Measurements from ENCODE around the gene DHRS7B.
"Not testable (repeated sequence)": the region's sequence is repeated elsewhere in the genome, so short reads cannot be mapped to it uniquely, and the experiment has no call there.

The DHRS7B gene

GRCh38 chr17:21185061-21185460 is 58.3 kb downstream of the DHRS7B start:
- no peak for DNase-seq

- DNase-seq: no peak
Observed at GRCh38 chr17:21186399-21187187, 59.8 kb downstream of the DHRS7B start.

DNA sequence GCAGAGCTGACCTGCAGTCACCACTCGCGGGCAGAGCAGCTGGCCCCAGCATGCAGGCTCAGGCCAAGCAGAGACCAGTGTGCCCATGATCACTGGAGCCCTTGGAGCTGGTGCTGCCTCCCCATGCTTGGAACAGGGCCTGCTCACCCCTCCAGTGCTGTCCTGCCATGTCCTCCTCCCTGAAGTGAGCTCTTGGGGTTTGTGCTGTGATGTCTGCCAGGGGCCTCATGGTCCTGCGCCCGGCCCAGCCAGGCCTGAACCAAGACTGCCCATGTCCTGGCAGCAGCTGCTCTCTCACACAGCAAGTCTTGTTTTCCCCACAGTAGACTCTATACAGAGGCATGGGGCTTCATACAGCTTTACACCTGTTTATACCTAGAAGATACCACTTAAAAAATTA is 62.6 kb downstream of the DHRS7B start:
- no peak for DNase-seq

GRCh38 chr17:21190078-21190477 is 63.3 kb downstream of the DHRS7B start:
- no peak for DNase-seq

GRCh38 chr17:21191698-21192097 is 64.9 kb downstream of the DHRS7B start:
- no peak for DNase-seq

GRCh38 chr17:21192414-21192813 is 65.7 kb downstream of the DHRS7B start:
- not testable (repeated sequence) for DNase-seq

- DNase-seq: no peak
Observed at GRCh38 chr17:21193031-21193430, 66.3 kb downstream of the DHRS7B start.

GRCh38 chr17:21194226-21194625 is 67.5 kb downstream of the DHRS7B start:
- no peak for DNase-seq

GRCh38 chr17:21194703-21195102 is 67.9 kb downstream of the DHRS7B start:
- no peak for DNase-seq

GRCh38 chr17:21196126-21196525 is 69.4 kb downstream of the DHRS7B start:
- no peak for DNase-seq

GRCh38 chr17:21198411-21198810 is 71.6 kb downstream of the DHRS7B start:
- DNase-seq: no peak

DNA sequence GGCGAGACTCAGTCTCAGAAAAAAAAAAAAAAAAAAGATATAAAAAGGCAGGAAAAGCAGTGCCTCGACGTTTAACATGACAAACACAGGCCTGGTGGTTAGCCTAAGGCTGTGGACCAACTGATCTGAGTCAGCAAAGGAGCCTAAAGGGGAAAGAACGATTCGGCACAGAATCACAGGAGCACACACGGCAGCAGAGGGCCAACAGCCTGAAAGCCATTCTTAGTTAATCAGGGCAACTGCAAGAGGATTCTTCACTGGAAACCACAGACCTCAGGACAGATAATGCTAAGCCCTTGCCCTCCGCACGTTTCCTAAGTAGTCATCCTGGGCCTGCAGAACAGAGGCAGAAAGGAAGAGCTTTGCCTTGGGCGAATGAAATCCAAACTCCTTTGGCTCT is 72.5 kb downstream of the DHRS7B start:
- no peak for DNase-seq

DNA sequence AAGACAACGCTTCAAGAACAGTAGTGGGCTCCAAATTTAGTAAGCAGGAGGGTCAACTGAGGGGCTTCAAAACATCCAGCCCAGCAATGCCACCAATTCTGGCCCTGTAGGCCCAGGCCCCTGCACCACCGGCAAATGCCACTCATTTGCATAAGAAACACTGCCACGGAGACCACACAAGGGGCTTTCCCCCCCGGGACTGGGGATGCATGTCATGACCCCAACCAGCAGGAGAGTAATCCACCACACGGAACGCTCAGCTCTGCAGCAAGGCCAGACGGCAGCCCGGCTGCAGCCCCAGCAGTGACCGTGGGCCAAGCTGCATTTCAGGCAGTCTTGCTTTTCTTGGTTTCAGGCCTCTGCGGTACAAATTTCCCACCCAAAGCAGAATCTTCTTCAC is 73.1 kb downstream of the DHRS7B start:
- no peak for DNase-seq

GRCh38 chr17:21200590-21201297 is 74.0 kb downstream of the DHRS7B start:
- DNase-seq: no peak

GRCh38 chr17:21201298-21201595 is 74.5 kb downstream of the DHRS7B start:
- DNase-seq: no peak

DNA sequence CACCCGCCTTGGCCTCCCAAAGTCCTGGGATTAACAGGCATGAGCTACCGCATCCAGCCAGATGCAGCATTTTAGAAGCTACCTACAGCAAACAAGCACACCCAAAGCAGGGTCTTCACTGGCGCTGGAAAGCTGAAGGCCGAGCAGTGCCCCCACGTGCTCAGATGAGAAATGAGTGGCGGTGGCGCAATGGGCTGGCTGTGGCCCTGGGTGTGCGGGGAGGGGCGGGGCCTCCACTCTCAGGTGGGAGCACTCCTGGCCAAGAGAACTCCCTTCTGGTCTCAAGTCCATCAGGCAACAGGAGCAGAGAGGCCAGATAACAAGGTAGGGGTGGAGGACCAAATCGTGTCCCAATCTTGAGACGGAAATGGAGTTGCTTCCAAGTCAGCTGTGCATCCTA is 75.1 kb downstream of the DHRS7B start:
- no peak for DNase-seq

GRCh38 chr17:21202512-21202911 is 75.7 kb downstream of the DHRS7B start:
- no peak for DNase-seq

- DNase-seq: no peak
Observed at GRCh38 chr17:21204935-21205334, 78.2 kb downstream of the DHRS7B start.

- no peak for DNase-seq
Observed at GRCh38 chr17:21208352-21208751, 81.6 kb downstream of the DHRS7B start.

DNA sequence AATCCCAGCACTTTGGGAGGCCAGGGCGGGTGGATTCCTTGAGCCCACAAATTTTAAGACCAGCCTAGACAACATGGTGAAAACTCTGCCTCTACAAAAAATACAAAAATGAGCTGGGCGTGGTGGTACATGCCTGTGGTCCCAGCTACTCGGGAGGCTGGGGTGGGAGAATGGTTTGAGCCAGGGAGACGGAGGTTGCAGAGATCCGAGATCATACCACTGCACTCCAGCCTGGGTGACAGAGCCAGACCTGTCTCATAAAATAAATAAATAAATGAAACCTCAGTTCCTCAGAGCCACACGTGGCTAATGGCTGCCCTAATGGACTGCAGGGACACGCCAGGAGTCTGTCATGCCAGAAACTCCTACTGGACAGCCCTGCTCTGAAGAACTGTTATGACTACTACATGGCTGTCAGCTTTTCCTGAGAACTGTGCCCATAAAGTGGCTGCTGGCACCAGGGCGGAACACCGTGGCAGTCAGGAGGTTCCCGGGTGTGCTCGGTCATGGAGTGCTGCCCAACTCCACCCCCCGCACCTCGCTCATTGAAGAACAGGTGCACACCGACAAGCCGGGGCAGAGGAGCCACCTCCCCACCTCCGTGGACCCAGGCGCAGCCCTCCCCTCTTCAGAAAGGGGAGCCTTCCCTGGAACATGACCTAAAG is 82.9 kb downstream of the DHRS7B start:
- DNase-seq: no peak

DNA sequence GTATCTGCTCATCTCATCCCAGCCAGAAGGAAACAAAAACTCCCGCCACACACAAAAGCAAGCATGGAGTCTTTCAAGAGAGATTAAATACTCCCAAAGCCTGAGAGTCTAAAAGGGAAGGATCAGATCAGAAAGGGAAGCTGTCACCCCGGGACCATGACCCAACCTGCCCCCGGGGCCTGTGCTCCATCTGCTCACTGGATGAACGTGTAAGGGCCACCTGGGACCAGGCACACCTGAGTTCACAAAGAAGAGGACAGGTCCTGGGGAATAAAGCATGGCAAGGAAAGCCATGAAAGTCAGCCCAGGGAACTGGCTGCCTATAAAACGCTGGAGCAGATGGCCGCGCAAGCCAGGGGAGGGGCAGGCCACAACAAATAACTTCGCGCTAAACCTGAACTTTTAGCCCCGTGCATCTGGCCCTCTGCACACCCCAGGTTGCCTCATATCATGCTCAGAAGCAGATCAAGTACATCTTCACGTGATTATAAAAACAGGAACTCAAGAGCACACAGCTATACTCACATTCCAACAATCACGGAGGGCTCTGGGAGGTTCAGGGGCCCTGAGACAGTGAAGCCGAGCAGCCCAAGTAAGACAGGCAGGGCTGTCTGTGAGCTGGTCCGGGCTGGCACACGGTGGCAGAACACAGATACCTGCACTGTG is 83.8 kb downstream of the DHRS7B start:
- DNase-seq: no peak

- no peak for DNase-seq
Observed at GRCh38 chr17:21211825-21212479, 85.2 kb downstream of the DHRS7B start.

All from NCI-H1436 treated with DMSO at 0.1 percent for 48 hours (cell line).